ENCODE measurements around the gene CEP112. TPM values are rescaled to one million over a fixed set of nuclear protein-coding genes. Genes with fewer than 3 reads are reported as not detected.

The CEP112 gene
- total RNA-seq, 1 donor from 2014 or later: 24.5 TPM

GRCh38 chr17:65774787-65775186 is 417.1 kb downstream of the CEP112 start:
- Mint-ChIP-seq H3K27ac (ENCODE audit: unreplicated experiment) (peak overlapping the region; percentile 73), H3K4me1 (peaks cover 19% of the 10 kb centered on the region), H3K36me3 (ENCODE audit: low read depth) (peaks cover 7% of the 10 kb centered on the region), H3K9me3 (peaks cover 2% of the 10 kb centered on the region), H3K27me3 (ENCODE audit: low read depth) (no peaks in the 10 kb centered on the region), H3K4me3 (no peak overlapping the region)
- no peak for DNase-seq (ENCODE audit: low read depth, low spot score)
- no peak for TF ChIP-seq CTCF (conservative IDR thresholded peaks at IDR 0.05)

DNA sequence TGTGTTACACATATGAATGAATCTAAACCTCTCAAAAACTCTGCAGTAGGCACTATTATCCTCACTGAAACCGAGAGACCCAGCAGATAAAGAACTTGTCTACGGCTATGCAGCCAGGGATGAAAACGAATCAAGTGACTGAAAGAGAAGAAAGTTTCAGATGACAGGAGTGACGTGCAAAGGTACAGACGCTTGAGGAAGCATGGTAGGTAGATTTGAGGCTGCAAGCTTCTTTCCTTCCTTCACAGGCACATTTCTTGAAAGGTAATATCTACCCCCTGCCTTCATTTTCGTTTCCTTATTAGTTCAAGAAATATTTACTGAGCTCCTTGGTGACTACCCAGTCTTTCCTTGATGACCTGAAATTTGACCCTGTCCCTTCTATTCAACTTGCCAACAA is 418.9 kb downstream of the CEP112 start:
- H3K4me3 Mint-ChIP-seq: no peak overlapping the region

GRCh38 chr17:65771704-65772103 is 420.2 kb downstream of the CEP112 start:
- H3K36me3 Mint-ChIP-seq (ENCODE audit: low read depth): peaks cover 2% of the 10 kb centered on the region
- TF ChIP-seq CTCF (conservative IDR thresholded peaks at IDR 0.05): no peak

More for the DNA sequence above, 418.9 kb downstream of the CEP112 start:
- Mint-ChIP-seq H3K27ac (ENCODE audit: unreplicated experiment) (no peak overlapping the region), H3K4me1 (peaks cover 19% of the 10 kb centered on the region), H3K9me3 (peaks cover 2% of the 10 kb centered on the region), H3K36me3 (ENCODE audit: low read depth) (peaks cover 2% of the 10 kb centered on the region), H3K27me3 (ENCODE audit: low read depth) (no peaks in the 10 kb centered on the region)
- no peak for TF ChIP-seq CTCF (conservative IDR thresholded peaks at IDR 0.05)
- no peak for DNase-seq (ENCODE audit: low read depth, low spot score)

DNA sequence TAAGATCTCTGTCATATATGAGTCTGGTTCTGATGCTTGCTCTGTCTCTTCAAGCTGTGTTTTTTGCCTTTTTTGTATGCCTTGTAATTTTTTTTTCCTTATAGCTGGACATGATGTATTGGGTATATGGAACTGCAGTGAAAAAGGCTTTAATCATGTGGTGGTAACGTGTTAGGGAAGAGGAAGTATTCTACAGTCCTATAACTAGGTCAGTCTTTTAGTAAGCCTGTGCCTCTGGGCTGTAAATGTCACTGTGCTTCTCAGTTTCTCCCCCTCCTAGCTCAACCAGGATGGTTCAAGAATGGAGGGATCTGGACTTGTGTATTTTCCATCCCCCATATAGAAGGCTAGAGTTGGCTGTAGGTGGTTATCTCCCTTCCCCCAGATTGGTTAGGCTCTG is 428.1 kb downstream of the CEP112 start:
- no peak for TF ChIP-seq CTCF (conservative IDR thresholded peaks at IDR 0.05)
- no peak for DNase-seq (ENCODE audit: low read depth, low spot score)
- no peak overlapping the region for H3K4me3 Mint-ChIP-seq
- H3K36me3 Mint-ChIP-seq (ENCODE audit: low read depth): peaks cover 2% of the 10 kb centered on the region
- no peaks in the 10 kb centered on the region for H3K27me3 Mint-ChIP-seq (ENCODE audit: low read depth)
- H3K9me3 Mint-ChIP-seq: peaks cover 6% of the 10 kb centered on the region
- no peak overlapping the region for H3K27ac Mint-ChIP-seq (ENCODE audit: unreplicated experiment)
- H3K4me1 Mint-ChIP-seq: peaks cover 16% of the 10 kb centered on the region

More at GRCh38 chr17:65771704-65772103, 420.2 kb downstream of the CEP112 start:
- H3K27ac Mint-ChIP-seq (ENCODE audit: unreplicated experiment): no peak overlapping the region
- DNase-seq (ENCODE audit: low read depth, low spot score): no peak
- H3K27me3 Mint-ChIP-seq (ENCODE audit: low read depth): no peaks in the 10 kb centered on the region
- no peak overlapping the region for H3K4me3 Mint-ChIP-seq
- peaks cover 3% of the 10 kb centered on the region for H3K9me3 Mint-ChIP-seq
- peaks cover 19% of the 10 kb centered on the region for H3K4me1 Mint-ChIP-seq

DNA sequence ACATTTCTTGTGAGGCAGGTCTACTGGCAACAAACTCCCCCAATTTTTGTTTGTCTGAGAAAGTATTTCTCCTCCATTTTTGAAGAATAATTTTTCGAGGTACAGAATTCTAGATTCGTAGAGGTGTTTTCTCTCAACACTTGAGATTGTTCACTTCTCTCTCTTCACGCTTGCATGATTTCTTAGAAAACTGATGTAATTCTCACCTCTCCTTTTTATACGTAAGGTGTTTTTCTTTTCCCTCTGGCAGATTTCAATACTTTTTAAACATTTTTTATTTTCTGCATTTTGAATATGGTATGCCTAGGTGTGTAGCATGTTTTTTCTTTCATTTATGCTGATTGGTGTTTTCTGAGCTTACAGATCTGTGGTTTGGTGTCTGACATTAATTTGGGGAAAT is 429.0 kb downstream of the CEP112 start:
- H3K4me1 Mint-ChIP-seq: peaks cover 19% of the 10 kb centered on the region
- peaks cover 6% of the 10 kb centered on the region for H3K9me3 Mint-ChIP-seq
- TF ChIP-seq CTCF (conservative IDR thresholded peaks at IDR 0.05): no peak
- H3K27me3 Mint-ChIP-seq (ENCODE audit: low read depth): no peaks in the 10 kb centered on the region
- H3K27ac Mint-ChIP-seq (ENCODE audit: unreplicated experiment): no peak overlapping the region
- no peak overlapping the region for H3K4me3 Mint-ChIP-seq
- DNase-seq (ENCODE audit: low read depth, low spot score): no peak
- H3K36me3 Mint-ChIP-seq (ENCODE audit: low read depth): peaks cover 2% of the 10 kb centered on the region

DNA sequence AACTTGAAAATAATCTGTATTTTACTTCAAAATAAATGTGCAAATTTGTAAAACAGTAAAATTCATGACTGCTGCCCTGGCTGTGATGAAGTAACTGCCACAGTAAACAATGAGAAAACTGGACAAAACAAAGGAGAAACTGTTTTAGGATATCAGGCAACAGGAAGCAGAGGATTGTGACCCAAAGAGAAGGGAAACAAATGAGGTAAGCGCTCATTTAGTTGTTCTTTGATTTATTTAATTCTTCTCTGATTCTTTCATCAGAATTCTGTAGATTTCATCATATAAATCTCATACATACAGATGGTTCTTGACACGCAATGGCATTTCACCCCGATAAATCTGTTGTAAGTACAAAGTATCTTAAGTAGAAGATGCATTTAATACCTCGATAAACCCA is 432.4 kb downstream of the CEP112 start:
- no peak for TF ChIP-seq CTCF (conservative IDR thresholded peaks at IDR 0.05)
- no peaks in the 10 kb centered on the region for H3K9me3 Mint-ChIP-seq
- DNase-seq (ENCODE audit: low read depth, low spot score): no peak
- no peaks in the 10 kb centered on the region for H3K36me3 Mint-ChIP-seq (ENCODE audit: low read depth)
- peaks cover 24% of the 10 kb centered on the region for H3K4me1 Mint-ChIP-seq
- H3K27me3 Mint-ChIP-seq (ENCODE audit: low read depth): no peaks in the 10 kb centered on the region
- H3K27ac Mint-ChIP-seq (ENCODE audit: unreplicated experiment): peak overlapping the region; percentile 46
- H3K4me3 Mint-ChIP-seq: no peak overlapping the region

All from neural crest cell (in vitro differentiated cells).